Tibial nerve (tissue), 4 donors: Measurements from ENCODE around the gene CCDC66.

Experiments
- EP300 ChIP-seq, 2 donors: sonication (generic); formaldehyde crosslinking; IDR thresholded peaks; one replicate each; pipeline ENCODE4 v1.6.1; 2017; ENCODE audit warnings: antibody characterized with exemption in 2 of 2, mild to moderate bottlenecking in 1 of 2
- TF ChIP-seq, protein P1 (sequence below), 5 experiments: fragments of 200-600 bp in 3 of 5; fragments of 450-650 bp in 2 of 5; sonication (generic) in 3 of 5; IDR thresholded peaks; one replicate each; pipeline ENCODE4 v1.5.1; 2016 to 2019; ENCODE audit warnings: antibody characterized with exemption in 5 of 5, mild to moderate bottlenecking in 3 of 5, moderate library complexity in 2 of 5

GRCh38 chr3:56667973-56668579, 111.1 kb downstream of the CCDC66 start:
- TF ChIP-seq, protein P1, sequence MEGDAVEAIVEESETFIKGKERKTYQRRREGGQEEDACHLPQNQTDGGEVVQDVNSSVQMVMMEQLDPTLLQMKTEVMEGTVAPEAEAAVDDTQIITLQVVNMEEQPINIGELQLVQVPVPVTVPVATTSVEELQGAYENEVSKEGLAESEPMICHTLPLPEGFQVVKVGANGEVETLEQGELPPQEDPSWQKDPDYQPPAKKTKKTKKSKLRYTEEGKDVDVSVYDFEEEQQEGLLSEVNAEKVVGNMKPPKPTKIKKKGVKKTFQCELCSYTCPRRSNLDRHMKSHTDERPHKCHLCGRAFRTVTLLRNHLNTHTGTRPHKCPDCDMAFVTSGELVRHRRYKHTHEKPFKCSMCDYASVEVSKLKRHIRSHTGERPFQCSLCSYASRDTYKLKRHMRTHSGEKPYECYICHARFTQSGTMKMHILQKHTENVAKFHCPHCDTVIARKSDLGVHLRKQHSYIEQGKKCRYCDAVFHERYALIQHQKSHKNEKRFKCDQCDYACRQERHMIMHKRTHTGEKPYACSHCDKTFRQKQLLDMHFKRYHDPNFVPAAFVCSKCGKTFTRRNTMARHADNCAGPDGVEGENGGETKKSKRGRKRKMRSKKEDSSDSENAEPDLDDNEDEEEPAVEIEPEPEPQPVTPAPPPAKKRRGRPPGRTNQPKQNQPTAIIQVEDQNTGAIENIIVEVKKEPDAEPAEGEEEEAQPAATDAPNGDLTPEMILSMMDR (IDR thresholded peaks at IDR 0.05), result no peak
- TF ChIP-seq EP300 (IDR thresholded peaks at IDR 0.05), result no peak
